GM12865 (cell line): ENCODE results near the gene EPHB2.

Experiments used
- DNase-seq: peaks from one replicate; pipeline ENCODE4 v3.0.0; 2010; ENCODE audit warnings: low read depth
- H3K4me3 ChIP-seq: 2 replicates; pipeline ENCODE4 v1.5.1; 2011; ENCODE audit warnings: mild to moderate bottlenecking, low read depth, low read length, control low read depth
- TF ChIP-seq, protein P1 (sequence below): IDR thresholded peaks from 2 replicates; pipeline ENCODE4 v1.5.1; 2011; ENCODE audit warnings: low read length, control low read depth, low read depth, inconsistent platforms; ENCODE audit not compliant: insufficient read depth; ENCODE audit errors: missing control alignments

The EPHB2 gene

GRCh38 chr1:22739648-22740385 is 29.2 kb downstream of the EPHB2 start:
- TF ChIP-seq, protein P1, sequence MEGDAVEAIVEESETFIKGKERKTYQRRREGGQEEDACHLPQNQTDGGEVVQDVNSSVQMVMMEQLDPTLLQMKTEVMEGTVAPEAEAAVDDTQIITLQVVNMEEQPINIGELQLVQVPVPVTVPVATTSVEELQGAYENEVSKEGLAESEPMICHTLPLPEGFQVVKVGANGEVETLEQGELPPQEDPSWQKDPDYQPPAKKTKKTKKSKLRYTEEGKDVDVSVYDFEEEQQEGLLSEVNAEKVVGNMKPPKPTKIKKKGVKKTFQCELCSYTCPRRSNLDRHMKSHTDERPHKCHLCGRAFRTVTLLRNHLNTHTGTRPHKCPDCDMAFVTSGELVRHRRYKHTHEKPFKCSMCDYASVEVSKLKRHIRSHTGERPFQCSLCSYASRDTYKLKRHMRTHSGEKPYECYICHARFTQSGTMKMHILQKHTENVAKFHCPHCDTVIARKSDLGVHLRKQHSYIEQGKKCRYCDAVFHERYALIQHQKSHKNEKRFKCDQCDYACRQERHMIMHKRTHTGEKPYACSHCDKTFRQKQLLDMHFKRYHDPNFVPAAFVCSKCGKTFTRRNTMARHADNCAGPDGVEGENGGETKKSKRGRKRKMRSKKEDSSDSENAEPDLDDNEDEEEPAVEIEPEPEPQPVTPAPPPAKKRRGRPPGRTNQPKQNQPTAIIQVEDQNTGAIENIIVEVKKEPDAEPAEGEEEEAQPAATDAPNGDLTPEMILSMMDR, result no peak
- DNase-seq, result no peak
- no peak overlapping the region for H3K4me3 ChIP-seq

GRCh38 chr1:22741118-22741517 is 30.5 kb downstream of the EPHB2 start:
- no peak overlapping the region for H3K4me3 ChIP-seq
- TF ChIP-seq, protein P1, result no peak
- no peak for DNase-seq

- no peak for DNase-seq
- H3K4me3 ChIP-seq, result no peak overlapping the region
- TF ChIP-seq, protein P1, result no peak
Observed at GRCh38 chr1:22745669-22746585, 35.3 kb downstream of the EPHB2 start.

GRCh38 chr1:22747021-22747734 is 36.5 kb downstream of the EPHB2 start:
- DNase-seq, result no peak
- TF ChIP-seq, protein P1, result no peak
- H3K4me3 ChIP-seq, result no peak overlapping the region

DNA sequence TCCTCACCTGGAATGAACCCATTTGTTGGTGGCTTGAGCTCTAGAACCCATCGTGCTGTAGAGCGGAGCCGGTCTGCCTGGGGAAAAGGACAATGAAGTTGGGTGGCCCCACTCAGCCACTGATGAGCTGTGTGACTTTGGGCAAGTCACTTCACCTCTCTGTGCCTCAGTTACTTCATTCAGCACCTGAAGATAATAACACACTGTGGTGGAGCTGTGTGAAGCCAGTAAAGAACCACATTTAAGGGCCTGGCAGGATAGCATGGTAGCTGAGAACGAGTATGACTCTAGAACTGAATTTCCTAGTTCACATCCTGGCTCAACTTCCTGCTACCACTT is 37.1 kb downstream of the EPHB2 start:
- H3K4me3 ChIP-seq, result no peak overlapping the region
- no peak for DNase-seq
- TF ChIP-seq, protein P1, result no peak

- no peak overlapping the region for H3K4me3 ChIP-seq
- no peak for DNase-seq
- TF ChIP-seq, protein P1, result no peak
Observed at GRCh38 chr1:22749503-22749902, 38.9 kb downstream of the EPHB2 start.
